Heart left ventricle (tissue), 16 donors: ENCODE results near the gene YIF1A. TPM values are rescaled to one million over a fixed set of nuclear protein-coding genes. Genes with fewer than 3 reads are reported as not detected.

Source experiments
- ATAC-seq, 4 donors: fragments of 200-7000 bp; cut with Tn5 transposase; one replicate each; pipeline ENCODE4 v1.9.1; 2020 to 2022; ENCODE audit warnings: moderate library complexity in 4 of 4, mild to moderate bottlenecking in 3 of 4, moderate number of reproducible peaks in 1 of 4
- DNase-seq, 5 donors: peaks; one replicate each; pipeline ENCODE4 v3.0.0-alpha.2; 2020
- H3K27ac ChIP-seq, 12 donors: fragments of 200-600 bp; sonication (generic) in 4 of 12; one replicate each; pipeline versions ENCODE4 v1.5.0 to v1.8.0; 2016 to 2022; ENCODE audit warnings: mild to moderate bottlenecking in 2 of 12
- H3K27me3 ChIP-seq, 9 donors: fragments of 200-600 bp; sonication (generic) in 2 of 9; one replicate each; pipeline versions ENCODE4 v1.5.1 to v1.8.0; 2016 to 2022; ENCODE audit warnings: mild to moderate bottlenecking in 3 of 9
- H3K36me3 ChIP-seq, 9 donors: fragments of 200-600 bp; sonication (generic) in 2 of 9; one replicate each; pipeline versions ENCODE4 v1.5.0 to v1.8.0; 2018 to 2022; ENCODE audit warnings: mild to moderate bottlenecking in 2 of 9
- H3K4me1 ChIP-seq, 12 donors: fragments of 200-600 bp; sonication (generic) in 4 of 12; one replicate each; pipeline versions ENCODE4 v1.5.0 to v1.8.0; 2016 to 2022; ENCODE audit warnings: mild to moderate bottlenecking in 3 of 12
- H3K4me3 ChIP-seq, 12 donors: fragments of 200-600 bp; sonication (generic) in 4 of 12; one replicate each; pipeline versions ENCODE4 v1.5.0 to v1.8.0; 2017 to 2022; ENCODE audit warnings: mild to moderate bottlenecking in 9 of 12, moderate library complexity in 4 of 12
- H3K9me3 ChIP-seq, 12 donors: fragments of 200-600 bp; sonication (generic) in 4 of 12; one replicate each; pipeline versions ENCODE4 v1.5.0 to v1.8.0; 2016 to 2022; ENCODE audit warnings: mild to moderate bottlenecking in 1 of 12
- CTCF ChIP-seq, 12 donors: fragments of 200-600 bp; sonication (generic) in 4 of 12; IDR thresholded peaks; one replicate each; pipeline versions ENCODE4 v1.5.0 to v1.8.0; 2018 to 2022; ENCODE audit warnings: antibody characterized with exemption in 12 of 12, mild to moderate bottlenecking in 5 of 12
- POLR2A ChIP-seq, 2 donors: fragments of 450-650 bp; IDR thresholded peaks; one replicate each; pipeline ENCODE4 v1.6.1; 2017; ENCODE audit warnings: antibody characterized with exemption in 2 of 2, mild to moderate bottlenecking in 2 of 2, moderate library complexity in 2 of 2
- WGBS, 4 donors: extraction: QIAGEN DNeasy Blood & Tissue Kit in 2 of 4; methylation state at CpG; one replicate each; pipeline versions ENCODE4 v1.1.5 to v1.1.7; 2013 to 2018; 5-methylcytosine and 5-hydroxymethylcytosine counted together
- intact Hi-C, 10 donors: fragments of 100-400 bp; cut with DNase I; formaldehyde crosslinking; loops; one replicate each; pipeline versions ENCODE4 v1.11.1 to v1.14.2; 2022
- polyA plus RNA-seq, 2 donors: library from polyadenylated mRNA; stranded (reverse); fragments of 200-250 nt; gene quantifications; one replicate each; pipeline ENCODE4 v1.2.3, GENCODE V29; 2013
- total RNA-seq, 9 donors: library from RNA; depleted of rRNA in 2 of 9; stranded (reverse); fragments of >200 nt in 2 of 9; fragmentation: NEBNext Ultra II Directional in 3 of 9; extraction: Animal tissue kit (Norgen Biotek cat#: 25700) in 3 of 9; gene quantifications; one replicate each; pipeline versions ENCODE4 v1.1.0 to v1.2.4, GENCODE V29; 2016 to 2023
- donor health status: ischemic (EF 13 %, LVEDD 7.1; RV severe dilation, severe dysfunction).
- donor health status: healthy with polysubstance abuse.
- donor health status: DM: no; HTN: yes; CAD: no.
- donor health status: DM: no; HTN: no; CAD: no.
- donor health status: ischemic (EF 25% LVEDD 6.9; RV normal size, moderate dysfunction).
- donor health status: ischemic (EF 25% LVEDD 5.7; RV mildly dilated, moderate dysfunction).
- donor health status: healthy.
- donor health status: DM: yes; HTN: yes; CAD: no.
- donor health status: ischemic (EF 35%, LVEDD 5.7; RV mildly dilated, moderate dysfunction).
- donor health status: nonischemic (EF 11% LVEDD 7.7; RV severe dilation, severe dysfunction).
- donor health status: DM: yes; HTN: yes; CAD: no.
- donor health status: PGD.
- donor health status: ischemic (EF 29% LVEDD 5.4; RV normal size, mild dysfunction).
- donor health status: nonischemic (EF 23%, LVEDD 6.1; RV moderate dilation, normal function).

The YIF1A gene
- total and polyA plus RNA-seq, 11 donors, result 41.6 to 136 (median 65.3) TPM

GRCh38 chr11:66251809-66252208 lies 37.1 kb downstream of the YIF1A start:
- TF ChIP-seq CTCF (IDR thresholded peaks at IDR 0.05) (no peak), POLR2A (IDR thresholded peaks at IDR 0.05) (no peak)
- ATAC-seq (no peak), DNase-seq (no peak)
- Histone ChIP-seq H3K4me3 (no peak overlapping the region), H3K27me3 (peaks cover 0 to 2% (median 0%) of the 10 kb centered on the region in 9 donors), H3K36me3 (peaks cover 0 to 9% (median 0%) of the 10 kb centered on the region in 9 donors), H3K9me3 (no peaks in the 10 kb centered on the region), H3K27ac (no peak overlapping the region), H3K4me1 (peaks cover 0 to 11% (median 3%) of the 10 kb centered on the region in 12 donors)
- intact Hi-C loops, result no loop called here
- 78 to 86% (median 79%) methylated on average over 7 of the region's 7 CpGs for WGBS, 4 donors

- ATAC-seq (no peak), DNase-seq (no peak)
- no peak overlapping the region for H3K4me3 ChIP-seq
- peaks cover 0 to 20% (median 10%) of the 10 kb centered on the region in 9 donors for H3K36me3 ChIP-seq
- peaks cover 0 to 6% (median 0%) of the 10 kb centered on the region in 12 donors for H3K4me1 ChIP-seq
- intact Hi-C loops, result no loop called here
- no peak overlapping the region for H3K27ac ChIP-seq
- 84 to 94% (median 89%) methylated on average over 6 of the region's 6 CpGs for WGBS, 4 donors
- no peaks in the 10 kb centered on the region for H3K27me3 ChIP-seq
- no peaks in the 10 kb centered on the region for H3K9me3 ChIP-seq
- TF ChIP-seq CTCF (IDR thresholded peaks at IDR 0.05) (no peak), POLR2A (IDR thresholded peaks at IDR 0.05) (no peak)
These were observed 40.0 kb downstream of the YIF1A start for GRCh38 chr11:66248903-66249302.

- Histone ChIP-seq H3K4me3 (no peak overlapping the region), H3K27ac (no peak overlapping the region), H3K27me3 (no peaks in the 10 kb centered on the region), H3K4me1 (peaks cover 0 to 5% (median 0%) of the 10 kb centered on the region in 12 donors), H3K9me3 (no peaks in the 10 kb centered on the region), H3K36me3 (peaks cover 0 to 28% (median 19%) of the 10 kb centered on the region in 9 donors)
- DNase-seq (no peak), ATAC-seq (no peak)
- 88 to 91% (median 90%) methylated on average over 3 of the region's 3 CpGs for WGBS, 4 donors
- intact Hi-C loops, result no loop called here
- TF ChIP-seq CTCF (IDR thresholded peaks at IDR 0.05), result no peak
- TF ChIP-seq POLR2A (IDR thresholded peaks at IDR 0.05), result no peak
These were observed 41.1 kb downstream of the YIF1A start for GRCh38 chr11:66247801-66248200.

- DNase-seq (no peak), ATAC-seq (no peak)
- no peaks in the 10 kb centered on the region for H3K27me3 ChIP-seq
- 89 to 93% (median 92%) methylated on average over 4 of the region's 4 CpGs for WGBS, 4 donors
- H3K36me3 ChIP-seq, result peaks cover 0 to 33% (median 23%) of the 10 kb centered on the region in 9 donors
- H3K4me3 ChIP-seq, result no peak overlapping the region
- H3K4me1 ChIP-seq, result peaks cover 0 to 3% (median 0%) of the 10 kb centered on the region in 12 donors
- intact Hi-C loops, result no loop called here
- H3K27ac ChIP-seq, result no peak overlapping the region
- H3K9me3 ChIP-seq, result no peaks in the 10 kb centered on the region
- no peak for TF ChIP-seq CTCF (IDR thresholded peaks at IDR 0.05)
- no peak for TF ChIP-seq POLR2A (IDR thresholded peaks at IDR 0.05)
These were observed 41.6 kb downstream of the YIF1A start for GRCh38 chr11:66247295-66247694.
